Kidney capillary endothelial cell (primary cell): Measurements from ENCODE around the gene COL12A1.
A peak's percentile ranks its signal among the peaks of the same experiment; 100 is the strongest.

Experiments used
- DNase-seq: peaks from one replicate; pipeline ENCODE4 v3.0.0-alpha.2; 2018; ENCODE audit warnings: low spot score

Gene COL12A1

DNA sequence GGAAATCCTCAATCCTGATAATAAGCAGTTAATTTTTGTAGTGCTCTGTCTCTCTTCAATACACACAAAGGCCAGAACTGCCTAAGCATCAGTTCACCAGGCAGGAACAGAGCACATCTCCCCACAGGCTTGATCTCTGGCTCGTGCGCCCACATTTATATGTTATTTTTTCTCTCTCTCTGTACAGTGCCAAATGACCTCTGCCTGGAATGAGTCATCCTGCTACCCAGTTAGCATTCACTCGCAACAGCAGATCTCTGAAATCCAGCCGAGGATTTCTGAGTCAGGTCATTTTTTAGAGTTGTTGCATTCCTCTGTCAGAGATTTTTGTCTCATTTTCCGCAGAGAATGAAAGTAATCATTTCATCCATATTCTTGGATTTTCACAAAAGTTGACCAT lies 107.1 kb downstream of the COL12A1 start:
- peak; percentile 75 for DNase-seq

DNA sequence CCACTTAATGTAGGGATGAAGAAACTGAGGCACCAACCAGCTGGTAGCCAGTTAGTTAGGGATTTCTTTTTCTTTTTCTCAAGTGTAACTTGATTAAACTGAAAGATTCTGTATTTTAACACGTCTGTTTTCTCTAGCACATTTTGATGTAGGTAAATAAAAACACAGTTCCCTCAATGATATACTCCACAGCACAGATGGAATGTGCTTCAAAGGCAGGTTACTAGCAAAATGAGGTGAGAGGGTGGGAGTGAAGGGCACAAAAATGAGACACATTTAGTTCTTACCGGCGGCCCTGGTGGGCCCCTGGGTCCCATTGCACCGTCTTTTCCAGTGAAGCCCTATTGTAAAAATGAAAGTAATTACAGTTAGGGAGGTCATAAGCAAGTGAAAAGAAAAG lies 108.9 kb downstream of the COL12A1 start:
- DNase-seq, result no peak

DNA sequence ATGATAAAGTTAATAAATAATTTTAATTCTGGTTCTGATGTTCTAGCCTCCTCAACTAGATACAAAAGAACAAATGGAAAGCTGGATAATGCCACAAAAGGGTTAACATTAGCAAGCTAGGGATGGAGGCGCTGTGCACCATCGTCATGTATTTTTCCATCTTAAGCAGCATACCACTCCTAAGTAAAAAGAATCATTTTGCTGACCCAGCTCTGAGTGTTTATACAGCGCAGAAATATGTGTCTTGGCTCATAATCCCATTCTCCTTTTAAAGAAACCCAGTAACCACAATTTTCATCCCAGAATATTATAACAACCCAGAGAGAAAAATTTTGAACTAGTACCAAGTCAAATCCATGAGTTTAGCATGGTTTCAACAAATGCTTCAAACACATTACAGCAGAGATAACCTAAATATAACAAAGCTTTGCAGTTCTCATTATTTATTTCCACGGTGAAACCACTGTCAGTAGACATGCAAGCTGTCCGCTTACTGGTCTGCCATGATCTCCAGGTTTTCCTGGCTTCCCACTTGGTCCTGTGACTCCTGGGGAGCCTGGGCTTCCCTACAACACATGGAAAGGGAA lies 111.1 kb downstream of the COL12A1 start:
- no peak for DNase-seq

DNA sequence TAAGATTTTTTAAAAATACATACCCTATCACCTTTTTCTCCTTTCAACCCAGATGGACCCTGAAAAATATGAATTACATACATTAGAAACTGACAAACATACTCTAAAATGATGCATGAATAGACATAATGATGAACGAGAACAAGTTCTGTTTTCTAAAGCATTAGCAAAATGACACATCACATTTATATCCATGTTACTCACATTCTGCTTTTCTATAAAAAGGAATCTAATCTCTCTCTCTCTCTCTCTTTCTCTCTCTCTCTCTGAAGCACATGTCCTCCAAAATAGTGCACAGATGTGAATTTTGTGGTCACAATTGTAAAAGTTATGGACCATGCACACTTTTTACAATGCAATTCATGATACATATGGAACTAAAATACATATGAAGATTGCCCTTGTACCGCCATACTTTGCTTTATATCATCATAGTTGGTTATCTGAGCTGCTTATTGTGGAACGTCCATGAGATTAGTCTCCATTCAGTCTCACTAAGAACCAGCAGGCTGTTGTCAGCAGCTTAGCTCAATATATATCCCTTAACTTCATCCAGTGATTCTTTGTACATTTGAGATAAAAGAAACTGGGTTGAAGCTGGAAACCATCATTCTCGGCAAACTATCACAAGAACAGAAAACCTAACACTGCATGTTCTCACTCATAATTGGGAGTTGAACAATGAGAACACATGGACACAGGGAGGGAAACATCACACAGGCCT lies 114.2 kb downstream of the COL12A1 start:
- no peak for DNase-seq

DNA sequence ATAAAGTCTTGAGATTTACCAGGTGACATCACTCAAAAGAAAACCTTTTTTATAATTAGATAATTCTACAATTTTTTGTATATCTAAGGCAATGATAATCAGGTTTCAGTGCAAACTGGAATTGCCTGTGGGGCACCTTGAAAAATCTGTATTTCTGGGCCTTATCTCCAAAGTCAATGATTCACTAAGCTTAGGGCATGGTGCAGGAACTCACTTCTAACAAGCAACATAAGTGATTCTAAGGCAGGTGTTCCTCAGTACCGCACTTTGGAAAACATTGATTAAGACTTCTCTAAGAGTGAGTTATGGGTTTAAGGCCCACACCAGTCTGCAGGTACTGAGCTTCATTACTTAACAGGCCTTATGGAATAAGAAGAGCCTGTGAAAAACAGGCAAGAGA lies 115.3 kb downstream of the COL12A1 start:
- DNase-seq, result no peak

DNA sequence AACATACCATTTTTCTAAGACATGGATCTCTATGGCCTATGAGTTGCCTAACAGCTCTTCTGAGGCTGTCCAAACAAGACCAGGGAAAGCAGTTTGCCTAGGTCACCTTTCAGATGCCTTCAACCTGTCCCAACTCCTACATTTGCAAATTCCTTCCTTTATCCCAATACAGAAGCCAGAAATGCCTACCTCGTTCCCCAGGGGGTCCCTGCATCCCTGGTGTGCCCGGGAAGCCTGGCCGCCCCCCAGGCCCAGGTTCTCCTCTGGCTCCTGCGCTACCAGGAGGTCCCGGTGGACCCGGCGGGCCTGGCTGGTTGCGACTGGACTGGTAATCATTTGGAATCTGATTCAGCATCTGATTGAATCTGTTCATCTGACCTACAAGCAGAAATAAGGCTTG lies 115.9 kb downstream of the COL12A1 start:
- no peak for DNase-seq

DNA sequence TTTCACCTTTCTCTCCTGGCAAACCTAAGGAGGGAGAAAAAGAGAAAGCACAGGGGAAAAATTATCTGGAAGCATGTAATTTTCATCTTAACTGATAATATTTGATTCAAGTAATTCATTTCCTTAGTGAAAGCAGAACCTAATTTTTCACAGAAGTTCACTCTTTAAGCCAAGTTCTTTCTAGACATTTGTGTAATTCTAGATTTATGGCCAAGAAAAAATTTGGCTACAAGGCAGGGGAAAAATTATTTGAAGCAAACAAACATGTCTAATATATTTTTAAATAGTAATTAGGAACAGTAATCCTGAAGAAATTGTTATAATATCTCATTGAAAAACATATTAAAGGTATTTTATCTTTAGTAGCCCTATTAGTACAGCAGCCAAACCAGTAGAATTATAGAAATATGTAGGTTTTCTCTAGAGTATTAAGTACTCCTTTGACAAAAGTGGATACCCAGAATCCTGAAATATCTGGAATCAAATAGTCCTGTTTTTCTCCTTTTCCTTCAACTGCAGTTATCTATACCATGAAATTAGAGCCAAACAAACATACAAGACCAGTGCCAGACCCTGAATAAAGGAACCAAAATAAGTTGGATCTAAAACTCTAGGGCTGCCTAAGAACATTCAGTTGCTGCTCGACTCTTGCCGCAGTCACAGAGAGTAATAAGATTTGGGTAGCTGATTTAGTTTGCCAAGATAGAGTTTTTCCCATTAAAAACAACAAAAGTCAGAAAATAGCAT lies 116.5 kb downstream of the COL12A1 start:
- DNase-seq, result no peak

DNA sequence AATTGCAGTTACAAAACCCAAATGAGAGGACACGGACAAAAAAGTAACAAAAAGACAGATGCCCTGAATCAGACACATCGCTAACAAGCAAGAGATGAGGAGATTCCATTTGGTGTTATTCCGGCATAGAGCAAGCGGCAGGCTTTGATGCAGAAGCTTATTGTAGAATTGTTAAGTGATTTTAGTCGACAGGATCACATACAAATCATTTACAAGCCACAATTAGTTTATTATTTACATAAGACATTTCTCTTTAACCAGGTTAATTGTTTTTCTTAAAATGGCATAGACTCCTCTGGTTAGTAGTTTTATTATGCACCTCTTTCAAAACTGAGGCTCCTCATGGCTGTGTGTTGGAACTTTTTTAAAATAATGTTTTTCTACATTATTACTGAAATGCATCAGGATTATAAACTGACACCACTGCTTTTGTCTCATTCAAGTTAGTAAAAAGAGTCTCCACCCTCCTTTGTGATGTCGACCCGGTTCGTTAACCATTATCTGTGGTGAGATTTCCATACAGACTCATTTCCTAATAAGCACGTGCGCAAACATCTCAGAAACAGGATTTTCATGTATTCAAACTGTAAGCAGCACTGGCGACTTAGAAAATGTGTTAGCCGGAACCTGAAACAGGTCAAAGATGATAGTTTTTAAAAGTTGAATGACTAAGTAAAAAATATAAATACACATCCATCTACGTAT lies 119.8 kb downstream of the COL12A1 start:
- DNase-seq, result no peak

DNA sequence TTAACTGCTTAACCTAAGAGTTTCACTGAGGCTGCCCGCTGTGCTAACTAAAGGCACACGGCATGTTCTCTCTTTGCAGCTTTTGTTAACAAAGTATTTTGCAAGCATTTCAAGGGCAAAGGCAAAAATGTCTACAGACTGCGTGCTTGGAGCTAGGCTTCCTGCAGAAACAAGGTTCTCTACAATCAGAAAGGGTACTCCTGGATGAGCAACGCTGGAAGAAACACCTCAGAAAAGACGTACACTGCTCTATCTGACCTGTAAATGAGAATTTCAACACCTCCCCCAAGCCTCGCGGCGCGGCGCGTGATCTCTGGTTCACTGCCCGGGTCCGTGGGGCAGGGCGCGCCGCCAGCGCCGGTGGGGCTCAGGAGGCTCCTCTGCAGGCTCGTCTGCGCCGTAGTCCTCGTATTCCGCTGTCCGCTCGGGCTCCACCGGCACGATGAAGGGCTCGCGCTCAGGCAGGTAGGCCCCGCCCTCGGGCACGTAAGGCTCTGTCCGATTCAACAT lies 120.9 kb downstream of the COL12A1 start:
- DNase-seq, result no peak

DNA sequence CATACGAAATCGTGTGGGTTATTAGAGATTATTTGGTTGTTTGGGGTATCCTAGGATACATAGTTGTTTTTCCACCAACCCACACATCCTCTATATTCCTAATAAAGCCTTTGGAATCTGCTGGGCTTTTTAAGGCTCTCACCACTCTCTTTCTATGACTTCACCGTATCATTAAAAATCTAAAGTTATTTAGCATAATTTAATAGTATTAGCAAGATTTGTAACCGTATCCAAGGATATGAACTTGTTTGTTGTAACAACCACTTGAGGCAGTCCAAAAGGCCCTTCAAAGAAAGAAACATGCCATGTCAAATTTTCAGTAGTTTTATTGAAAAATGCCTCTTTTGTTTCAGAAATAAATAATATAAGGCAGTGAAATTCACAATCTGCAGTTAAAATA lies 121.8 kb downstream of the COL12A1 start:
- DNase-seq, result no peak

DNA sequence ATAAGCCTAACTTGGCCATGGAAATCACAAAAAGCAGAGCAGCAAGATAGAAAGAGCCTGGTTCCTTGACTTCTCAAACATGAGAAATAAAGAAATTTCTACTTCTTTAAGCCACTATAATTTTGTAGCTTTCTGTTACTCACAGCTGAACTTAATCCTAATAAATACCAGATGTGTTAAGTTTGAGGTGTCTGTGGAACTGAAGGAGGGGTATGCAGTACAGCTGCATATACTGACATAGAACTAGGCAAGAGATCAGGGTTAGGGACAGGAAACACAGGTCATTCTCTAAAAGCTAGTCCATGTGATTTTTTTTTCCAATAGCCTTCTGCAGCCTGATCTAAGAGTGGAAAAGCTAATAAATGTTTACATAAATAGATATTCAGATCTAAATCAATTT lies 123.9 kb downstream of the COL12A1 start:
- DNase-seq, result no peak

DNA sequence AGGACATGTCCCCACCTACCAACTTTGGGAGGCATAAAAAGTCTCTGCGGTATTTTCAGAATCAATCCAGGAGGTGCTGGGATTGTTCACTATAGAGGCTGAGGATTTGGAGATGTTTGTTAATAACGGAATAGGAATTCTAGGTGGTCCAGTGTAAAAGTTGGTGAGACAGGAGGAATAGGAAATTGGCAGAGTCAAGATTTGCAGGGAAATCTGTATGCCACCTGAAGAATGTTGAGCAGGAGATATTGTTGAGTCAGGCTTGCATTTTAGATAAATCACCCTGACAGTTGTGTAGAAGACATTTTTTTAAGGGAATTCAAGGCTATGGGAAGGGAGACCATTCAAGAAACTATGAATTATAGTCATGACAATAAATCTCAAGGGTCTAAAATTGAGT lies 124.8 kb downstream of the COL12A1 start:
- DNase-seq, result no peak

DNA sequence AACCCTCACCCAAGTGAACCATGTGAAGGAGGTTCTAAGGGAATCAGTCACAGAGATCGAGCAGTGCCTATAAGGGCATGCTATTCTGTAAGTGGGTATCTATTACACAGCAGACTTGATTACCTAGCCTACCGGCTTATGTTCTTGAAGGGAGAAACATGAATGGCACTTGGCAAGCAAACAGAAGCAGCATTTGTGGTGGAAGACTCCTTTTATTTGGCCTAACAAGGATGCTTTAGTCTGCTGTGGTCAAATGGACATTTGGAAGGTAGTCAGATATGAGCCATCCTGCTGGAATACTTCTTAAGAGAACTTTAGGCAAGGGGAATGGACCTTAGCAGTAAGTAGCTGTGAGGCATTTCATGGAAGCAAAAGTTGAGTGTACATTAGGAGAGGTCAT lies 126.3 kb downstream of the COL12A1 start:
- no peak for DNase-seq

DNA sequence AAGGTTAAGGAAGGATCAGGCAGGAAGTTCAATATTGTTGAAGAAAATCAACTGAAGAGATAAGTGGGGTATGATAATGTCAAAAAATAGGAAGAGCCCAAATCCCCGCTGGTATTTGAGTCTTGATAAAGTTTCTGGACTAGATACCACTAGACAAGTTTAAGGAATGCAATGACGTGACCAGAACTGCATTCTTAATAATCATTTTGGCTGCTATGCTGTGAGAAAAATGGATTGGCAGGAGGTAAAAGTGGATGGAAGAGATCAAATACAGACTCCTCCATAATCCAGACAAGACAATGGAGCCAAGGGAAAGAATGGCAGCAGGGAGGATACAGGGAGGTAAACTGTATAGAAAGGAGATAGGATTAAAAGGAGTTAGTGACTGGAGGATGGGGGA lies 128.2 kb downstream of the COL12A1 start:
- no peak for DNase-seq

DNA sequence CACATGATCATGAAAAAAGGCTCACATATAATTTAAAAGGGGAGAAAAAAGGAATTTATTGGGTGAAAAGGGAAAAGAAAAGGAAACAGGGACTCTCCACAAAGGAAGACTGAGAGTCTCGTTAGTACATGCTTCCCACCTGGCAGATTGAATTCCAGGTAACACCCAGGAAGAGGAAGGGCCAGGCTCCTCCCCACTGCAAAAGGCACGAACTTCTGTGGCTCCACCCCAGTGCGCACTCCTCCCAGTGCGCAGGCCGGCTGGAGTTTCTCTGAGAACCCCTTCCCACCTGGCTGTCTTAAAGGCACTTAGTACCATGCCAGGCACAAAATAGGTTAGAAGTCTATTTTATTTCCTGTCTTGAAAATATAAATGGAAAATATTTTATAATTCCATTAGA lies 129.8 kb downstream of the COL12A1 start:
- no peak for DNase-seq

DNA sequence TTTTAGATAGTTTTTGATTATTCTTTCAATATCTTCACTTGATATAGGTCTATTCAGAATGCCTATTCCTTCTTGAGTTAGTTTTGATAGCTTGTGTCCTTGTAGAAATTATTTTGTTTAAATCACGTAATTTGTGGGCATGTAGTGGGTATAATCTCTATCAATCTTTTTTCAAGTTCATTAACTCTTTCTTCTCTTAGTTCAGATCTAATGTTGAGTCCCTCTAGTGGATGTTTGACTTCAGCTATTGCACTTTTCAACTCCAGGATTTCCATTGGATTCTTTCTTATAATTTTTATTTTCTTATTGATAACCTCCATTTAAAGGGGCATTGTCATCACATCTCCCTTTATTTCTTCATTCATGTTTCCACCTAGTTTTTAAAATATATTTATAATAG lies 135.6 kb downstream of the COL12A1 start:
- no peak for DNase-seq

DNA sequence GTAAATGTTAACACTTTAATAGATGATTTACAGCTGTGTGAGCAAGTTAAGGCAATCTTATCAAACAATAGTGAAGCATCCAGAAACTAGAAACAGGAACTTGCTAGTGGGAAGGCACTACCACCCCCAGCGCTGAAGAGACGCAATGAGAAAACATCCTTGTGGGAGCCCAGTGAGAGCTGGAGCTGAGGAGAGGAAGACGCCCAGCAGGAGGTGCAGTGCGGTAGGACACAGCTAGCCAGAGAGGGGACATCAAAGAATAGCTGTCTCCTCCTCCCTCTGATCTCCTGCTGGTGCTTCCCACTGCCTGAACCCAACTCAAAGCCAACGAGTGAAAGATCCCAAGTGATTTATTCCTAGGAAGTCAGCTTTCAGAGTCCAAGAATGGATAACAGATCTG lies 140.3 kb downstream of the COL12A1 start:
- DNase-seq, result peak; percentile 1

DNA sequence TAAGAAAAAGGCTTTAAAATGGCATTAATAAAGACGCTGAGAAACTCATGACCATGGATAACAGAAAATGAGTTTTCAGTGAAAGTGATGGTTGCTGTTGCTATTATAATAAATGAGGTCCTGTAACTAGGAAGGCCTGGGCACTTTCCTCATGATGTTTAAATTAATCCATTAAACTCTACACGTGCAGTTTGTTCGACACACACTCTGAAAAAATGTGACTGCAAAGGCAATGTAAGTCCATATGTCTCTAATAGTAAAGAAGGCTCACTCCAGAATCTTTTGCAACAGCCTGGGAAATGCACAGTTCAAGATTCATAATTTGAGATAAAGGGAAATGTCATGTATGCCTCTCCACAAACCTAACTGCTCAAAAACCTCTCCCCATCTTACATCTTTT lies 153.4 kb downstream of the COL12A1 start:
- DNase-seq, result no peak

DNA sequence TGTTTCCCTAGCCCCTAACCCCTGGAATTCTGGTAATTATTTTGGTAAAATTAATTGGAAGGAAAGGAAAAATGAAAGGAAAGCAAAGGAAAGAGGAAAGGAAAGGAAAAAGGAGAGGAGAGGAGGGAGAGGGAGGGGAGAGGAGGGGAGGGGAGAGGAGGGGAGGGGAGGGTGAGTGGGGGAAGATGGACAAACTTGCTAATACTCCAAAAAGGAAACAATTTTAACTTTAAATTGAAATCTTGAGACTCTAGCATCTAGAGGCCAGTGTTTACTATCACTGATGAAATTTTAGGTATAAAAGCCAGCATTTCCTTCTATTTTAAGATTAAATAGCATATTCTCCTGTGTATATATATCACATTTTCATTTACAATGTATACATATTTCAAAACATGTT lies 156.5 kb downstream of the COL12A1 start:
- DNase-seq, result no peak

DNA sequence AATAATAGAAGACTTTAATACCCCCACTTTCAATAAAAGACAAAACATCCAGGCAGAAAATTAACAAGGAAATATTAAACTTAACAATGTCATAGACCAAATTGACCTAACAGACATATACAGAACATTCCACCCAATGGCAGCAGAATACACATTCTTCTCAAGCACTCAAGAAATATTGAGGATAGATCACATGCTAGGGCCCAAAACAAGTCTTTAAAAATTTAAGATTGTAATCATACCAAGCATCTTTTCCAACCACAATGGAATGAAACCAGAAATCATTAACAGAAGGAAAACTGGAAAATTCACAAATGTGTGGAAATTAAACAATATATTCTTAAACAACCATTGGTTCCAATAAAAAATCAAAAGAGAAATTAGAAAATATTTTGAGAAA lies 161.0 kb downstream of the COL12A1 start:
- DNase-seq, result no peak

DNA sequence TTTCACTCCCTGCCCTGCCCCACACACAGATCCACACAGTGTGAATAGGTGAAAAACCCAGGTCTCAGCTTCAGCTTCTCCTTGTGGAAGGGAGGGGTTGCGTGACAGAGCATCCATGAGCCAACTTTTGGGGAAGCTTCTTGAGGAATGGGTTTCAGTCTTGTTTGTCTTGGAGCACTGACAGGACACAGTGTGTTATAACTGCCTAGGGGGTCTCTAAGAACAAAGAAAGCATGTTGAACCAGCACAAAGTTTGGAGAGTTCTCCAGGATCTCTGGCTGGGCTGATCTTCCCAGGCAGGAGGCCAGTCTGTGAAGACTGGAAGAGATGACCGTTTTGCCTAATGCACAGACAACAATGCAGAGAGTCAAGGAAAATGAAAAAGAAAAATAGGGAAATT lies 164.5 kb downstream of the COL12A1 start:
- DNase-seq, result no peak
